ENCODE measurements around the gene STX8. TPM values are rescaled to one million over a fixed set of nuclear protein-coding genes. Genes with fewer than 3 reads are reported as not detected.

Gene STX8
- total RNA-seq, 1 experiment from 2014 or later = 49.0 TPM

- Mint-ChIP-seq H3K4me1 (ENCODE audit: insufficient read depth, unreplicated experiment) (no peaks in the 10 kb centered on the region), H3K27me3 (ENCODE audit: insufficient read depth, unreplicated experiment) (no peaks in the 10 kb centered on the region), H3K27ac (ENCODE audit: low read depth, unreplicated experiment) (no peak overlapping the region), H3K9me3 (ENCODE audit: unreplicated experiment) (no peaks in the 10 kb centered on the region), H3K36me3 (ENCODE audit: insufficient read depth, unreplicated experiment) (no peaks in the 10 kb centered on the region), H3K4me3 (ENCODE audit: unreplicated experiment) (no peak overlapping the region)
- no peak for TF ChIP-seq CTCF (IDR thresholded peaks at IDR 0.05; ENCODE audit: unreplicated experiment)
- intact Hi-C loops (cut with micrococcal nuclease) = no loop called here
- CTCF ChIA-PET = interaction anchor here (0.8 kb wide), 1 partner anchor 14 kb away, joined by 3 read pairs; no protein-coding TSS in a partner anchor
- BruUV-seq (replicated peaks) = no TSS peak
- no peak for DNase-seq (ENCODE audit: unreplicated experiment)
- POLR2A ChIA-PET = no interaction called here
Observed at GRCh38 chr17:9536061-9536460, 39.6 kb downstream of the STX8 start.

- no peak for DNase-seq (ENCODE audit: unreplicated experiment)
- Mint-ChIP-seq H3K4me1 (ENCODE audit: insufficient read depth, unreplicated experiment) (no peaks in the 10 kb centered on the region), H3K36me3 (ENCODE audit: insufficient read depth, unreplicated experiment) (no peaks in the 10 kb centered on the region), H3K4me3 (ENCODE audit: unreplicated experiment) (no peak overlapping the region), H3K9me3 (ENCODE audit: unreplicated experiment) (no peaks in the 10 kb centered on the region), H3K27ac (ENCODE audit: low read depth, unreplicated experiment) (no peak overlapping the region), H3K27me3 (ENCODE audit: insufficient read depth, unreplicated experiment) (no peaks in the 10 kb centered on the region)
- ChIA-PET POLR2A (no interaction called here), CTCF (interaction anchor here (0.6 to 3.0 kb wide), 3 partner anchors 11 to 727 kb away, joined by 3 to 16 read pairs (median 3); no protein-coding TSS in a partner anchor)
- TF ChIP-seq CTCF (IDR thresholded peaks at IDR 0.05; ENCODE audit: unreplicated experiment) = no peak
- intact Hi-C loops (cut with micrococcal nuclease) = no loop called here
- BruUV-seq (replicated peaks) = no TSS peak
Observed at GRCh38 chr17:9533441-9533840, 42.2 kb downstream of the STX8 start.

GRCh38 chr17:9532715-9533114, 42.9 kb downstream of the STX8 start:
- H3K36me3 Mint-ChIP-seq (ENCODE audit: insufficient read depth, unreplicated experiment) = peaks cover 5% of the 10 kb centered on the region
- no peak overlapping the region for H3K27ac Mint-ChIP-seq (ENCODE audit: low read depth, unreplicated experiment)
- no peaks in the 10 kb centered on the region for H3K27me3 Mint-ChIP-seq (ENCODE audit: insufficient read depth, unreplicated experiment)
- no TSS peak for BruUV-seq (replicated peaks)
- ChIA-PET POLR2A (no interaction called here), CTCF (interaction anchor here (3.0 kb wide), 1 partner anchor 11 kb away, joined by 16 read pairs; no protein-coding TSS in a partner anchor)
- no peak overlapping the region for H3K4me3 Mint-ChIP-seq (ENCODE audit: unreplicated experiment)
- intact Hi-C loops (cut with micrococcal nuclease) = no loop called here
- no peak for TF ChIP-seq CTCF (IDR thresholded peaks at IDR 0.05; ENCODE audit: unreplicated experiment)
- H3K4me1 Mint-ChIP-seq (ENCODE audit: insufficient read depth, unreplicated experiment) = no peaks in the 10 kb centered on the region
- H3K9me3 Mint-ChIP-seq (ENCODE audit: unreplicated experiment) = no peaks in the 10 kb centered on the region
- DNase-seq (ENCODE audit: unreplicated experiment) = no peak

GRCh38 chr17:9531034-9531433, 44.6 kb downstream of the STX8 start:
- H3K27me3 Mint-ChIP-seq (ENCODE audit: insufficient read depth, unreplicated experiment) = no peaks in the 10 kb centered on the region
- H3K27ac Mint-ChIP-seq (ENCODE audit: low read depth, unreplicated experiment) = no peak overlapping the region
- BruUV-seq (replicated peaks) = no TSS peak
- H3K4me3 Mint-ChIP-seq (ENCODE audit: unreplicated experiment) = no peak overlapping the region
- DNase-seq (ENCODE audit: unreplicated experiment) = no peak
- ChIA-PET CTCF (interaction anchor here (0.6 to 3.0 kb wide), 5 partner anchors 9 to 533 kb away, joined by 3 to 16 read pairs (median 3); no protein-coding TSS in a partner anchor), POLR2A (no interaction called here)
- no peaks in the 10 kb centered on the region for H3K9me3 Mint-ChIP-seq (ENCODE audit: unreplicated experiment)
- no peak for TF ChIP-seq CTCF (IDR thresholded peaks at IDR 0.05; ENCODE audit: unreplicated experiment)
- intact Hi-C loops (cut with micrococcal nuclease) = no loop called here
- peaks cover 7% of the 10 kb centered on the region for H3K36me3 Mint-ChIP-seq (ENCODE audit: insufficient read depth, unreplicated experiment)
- H3K4me1 Mint-ChIP-seq (ENCODE audit: insufficient read depth, unreplicated experiment) = no peaks in the 10 kb centered on the region

Measured in MCF 10A (cell line).